K562 (cell line): ENCODE results near the gene EML2. TPM values are rescaled to one million over a fixed set of nuclear protein-coding genes. Genes with fewer than 3 reads are reported as not detected.

Experiments
- ATAC-seq: fragments of 200-7000 bp; cut with Tn5 transposase; 3 replicates; pipeline ENCODE4 v1.9.1; 2020; ENCODE audit warnings: moderate library complexity
- BruUV-seq: library from RNA; stranded (reverse); fragments of 400-500 nt; replicated peaks from 2 replicates; lab custom pipeline; 2021; lab: Mats Ljungman, UMichigan
- CTCF ChIA-PET: fragments of 300-600 bp; formaldehyde crosslinking; extraction: SDS; loops from one replicate; lab custom pipeline; 2021; ENCODE audit warnings: low intra/inter-chr PET ratio; lab: Yijun Ruan, JAX
- POLR2A ChIA-PET: fragments of 300-600, 350-650 bp; sonication (Branson Sonifier 250); formaldehyde crosslinking; extraction: SDS; loops from one replicate; lab custom pipeline; 2021; ENCODE audit warnings: antibody characterized with exemption, inconsistent platforms; lab: Yijun Ruan, JAX
- DNase-seq, 4 experiments: peaks; one replicate each; pipeline versions ENCODE4 v3.0.0 to v3.0.0-alpha.2; 2011 to 2018; ENCODE audit warnings: low spot score in 3 of 4, mixed read lengths in 3 of 4; ENCODE audit errors: extremely low read depth in 1 of 4
- FAIRE-seq: peaks from 2 replicates; lab custom pipeline; 2011; peaks lifted over from hg19 to GRCh38; lab: Jason Lieb, UNC
- H2AFZ ChIP-seq: 2 replicates; pipeline ENCODE4 v1.6.0; 2011; ENCODE audit warnings: low read depth, low read length, control low read depth, inconsistent platforms
- H3K27ac ChIP-seq: fragments of 200-600 bp; 3 replicates; pipeline ENCODE4 v1.8.0; 2011; ENCODE audit warnings: low read depth, mild to moderate bottlenecking, control low read depth, inconsistent platforms, low read length, moderate library complexity, mixed read lengths; ENCODE audit errors: extremely low read depth
- H3K27me3 ChIP-seq, 2 experiments: fragments of 300-600 bp in 1 of 2; 2 replicates in 1 of 2; 3 replicates in 1 of 2; pipeline versions ENCODE4 v1.6.0 to v1.8.0; 2011; ENCODE audit warnings: inconsistent platforms in 2 of 2, low read length in 2 of 2, mild to moderate bottlenecking in 1 of 2, mixed read lengths in 1 of 2, moderate library complexity in 1 of 2; ENCODE audit not compliant: control insufficient read depth in 2 of 2, insufficient read depth in 2 of 2
- H3K36me3 ChIP-seq: fragments of 300-600 bp; 3 replicates; pipeline ENCODE4 v1.8.0; 2011; ENCODE audit warnings: mild to moderate bottlenecking, low read length, inconsistent platforms; ENCODE audit not compliant: control insufficient read depth, insufficient read depth
- H3K4me1 ChIP-seq, 2 experiments: fragments of 200-600 bp in 1 of 2; replicated peaks in 1 of 2; 2 replicates in 1 of 2; 3 replicates in 1 of 2; pipeline versions ENCODE4 v1.5.1 to v1.8.0; 2011; ENCODE audit warnings: inconsistent platforms in 2 of 2, low read length in 2 of 2, mild to moderate bottlenecking in 1 of 2, mixed read lengths in 1 of 2, moderate library complexity in 1 of 2; ENCODE audit not compliant: control insufficient read depth in 2 of 2, insufficient read depth in 2 of 2
- H3K4me2 ChIP-seq: 2 replicates; pipeline ENCODE4 v1.6.1; 2011; ENCODE audit warnings: low read length, control low read depth, inconsistent platforms, mixed read lengths; ENCODE audit not compliant: insufficient read depth
- H3K4me3 ChIP-seq: fragments of 200-600 bp; sonication (generic), shearing (Covaris generic); 2 replicates; pipeline ENCODE4 v1.5.1; 2016; ENCODE audit warnings: control low read depth, inconsistent platforms
- H3K79me2 ChIP-seq: fragments of 200-600 bp; 3 replicates; pipeline ENCODE4 v1.8.0; 2011; ENCODE audit warnings: low read length, inconsistent platforms; ENCODE audit not compliant: control insufficient read depth, insufficient read depth
- H3K9ac ChIP-seq, 2 experiments: 2 replicates each; pipeline versions ENCODE4 v1.6.0 to v1.6.1; 2011; ENCODE audit warnings: low read depth in 2 of 2, low read length in 2 of 2, control low read depth in 1 of 2, inconsistent platforms in 1 of 2, mild to moderate bottlenecking in 1 of 2, mixed read lengths in 1 of 2; ENCODE audit not compliant: insufficient read depth in 1 of 2
- H3K9me1 ChIP-seq: one replicate; pipeline ENCODE4 v1.6.0; 2011; ENCODE audit warnings: inconsistent platforms, mild to moderate bottlenecking, low read length, moderate library complexity; ENCODE audit not compliant: control insufficient read depth, insufficient read depth
- H3K9me3 ChIP-seq: replicated peaks from 2 replicates; pipeline ENCODE4 v1.5.1; 2011; ENCODE audit warnings: low read depth, low read length, inconsistent platforms; ENCODE audit not compliant: control insufficient read depth, insufficient read depth
- H4K20me1 ChIP-seq: replicated peaks from 2 replicates; pipeline ENCODE4 v1.6.1; 2011; ENCODE audit warnings: low read length, inconsistent platforms, mixed read lengths; ENCODE audit not compliant: control insufficient read depth, insufficient read depth
- BCOR ChIP-seq: fragments of 450-650 bp; IDR thresholded peaks from 2 replicates; pipeline ENCODE4 v1.6.1; 2016
- CSDE1 ChIP-seq, 2 experiments: fragments of 450-650 bp; IDR thresholded peaks; 2 replicates each; pipeline ENCODE4 v1.6.1; 2016; ENCODE audit warnings: mild to moderate bottlenecking in 1 of 2
- GABPA ChIP-seq: fragments of 200-800 bp; sonication (Bioruptor generic); conservative IDR thresholded peaks from 2 replicates; pipeline ENCODE4 v1.6.1; 2016; ENCODE audit warnings: low read depth, missing genetic modification characterization, missing compliant biosample characterization
- HDAC2 ChIP-seq: fragments of 450-650 bp; IDR thresholded peaks from 2 replicates; pipeline ENCODE4 v1.6.1; 2016; ENCODE audit warnings: mild to moderate bottlenecking
- HMGN3 ChIP-seq: IDR thresholded peaks from 2 replicates; pipeline ENCODE4 v1.6.1; 2011; ENCODE audit warnings: borderline replicate concordance, low read depth, mild to moderate bottlenecking, mixed read lengths, low read length; ENCODE audit not compliant: insufficient read length; ENCODE audit errors: extremely low read depth
- KDM1A ChIP-seq, 2 experiments: fragments of 450-650 bp; IDR thresholded peaks; 2 replicates each; pipeline ENCODE4 v1.6.1; 2016; ENCODE audit warnings: mild to moderate bottlenecking in 2 of 2
- RBM25 ChIP-seq: fragments of 200-400 bp; formaldehyde crosslinking; IDR thresholded peaks from 2 replicates; pipeline ENCODE4 v1.6.1; 2018; ENCODE audit warnings: low read length, low read depth, moderate library complexity; ENCODE audit not compliant: severe bottlenecking
- RCOR1 ChIP-seq, 2 experiments: IDR thresholded peaks; 2 replicates each; pipeline ENCODE4 v1.6.1; 2012; ENCODE audit warnings: low read depth in 2 of 2, low read length in 2 of 2, borderline replicate concordance in 1 of 2, improper control_type of control experiment in 1 of 2
- SMARCA5 ChIP-seq: fragments of 450-650 bp; IDR thresholded peaks from 2 replicates; pipeline ENCODE4 v1.6.1; 2016
- ZC3H8 ChIP-seq: fragments of 450-650 bp; IDR thresholded peaks from 2 replicates; pipeline ENCODE4 v1.6.1; 2017
- ZFP36 ChIP-seq: fragments of 150-350 bp; IDR thresholded peaks from 2 replicates; pipeline ENCODE4 v1.6.1; 2018; ENCODE audit warnings: low read length, low read depth; ENCODE audit not compliant: partially characterized antibody
- ZNF512 ChIP-seq: IDR thresholded peaks from 2 replicates; pipeline ENCODE4 v1.6.1; 2016; ENCODE audit warnings: missing genetic modification characterization, missing compliant biosample characterization
- ZNF589 ChIP-seq: fragments of 200-800 bp; sonication (Bioruptor generic); IDR thresholded peaks from 2 replicates; pipeline ENCODE4 v1.6.1; 2016; ENCODE audit warnings: low read depth, missing genetic modification characterization, missing compliant biosample characterization
- WGBS: fragments of 100-300 bp; shearing (Covaris generic); methylation state at CpG from one replicate; pipeline ENCODE4 v1.1.6; 2016; ENCODE audit warnings: low coverage, mixed read lengths; ENCODE audit not compliant: insufficient coverage; ENCODE audit errors: missing lambda C conversion rate; 5-methylcytosine and 5-hydroxymethylcytosine counted together
- in situ Hi-C: fragments of 300-500 bp; cut with MboI; formaldehyde crosslinking; loops from 4 replicates; pipeline ENCODE4 v1.15.0; 2018; ENCODE audit warnings: inconsistent platforms, mixed read lengths
- intact Hi-C: fragments of 100-400 bp; cut with micrococcal nuclease; formaldehyde crosslinking; loops from 2 replicates; pipeline ENCODE4 v1.14.2; 2022
- polyA plus RNA-seq, 8 experiments: library from polyadenylated mRNA; depleted of rRNA in 4 of 8; stranded (reverse) in 5 of 8; unstranded in 3 of 8; fragments of >200 nt; fragmentation: Nextera tagmentation in 2 of 8; fragmentation: Illumina TruSeq in 1 of 8; extraction: Ambion mirVana in 2 of 8; extraction: Trizol in 1 of 8; gene quantifications; 2 replicates each; pipeline versions ENCODE4 v1.2.1 to v1.2.3, GENCODE V29; 2011 to 2014; ENCODE audit warnings: inconsistent platforms in 1 of 8, missing spikeins in 1 of 8
- total RNA-seq, 7 experiments: library from RNA; depleted of rRNA in 6 of 7; stranded (reverse); fragments of >200 nt in 6 of 7; fragmentation: Illumina TruSeq in 2 of 7; extraction: Trizol in 2 of 7; gene quantifications; 2 replicates each; pipeline versions ENCODE4 v1.2.1 to v1.2.3, GENCODE V29; 2011 to 2021; ENCODE audit warnings: low replicate concordance in 1 of 7

Gene EML2
- total and polyA plus RNA-seq, 9 of the 15 experiments (the other 6 are each of a cell fraction or from before 2014, with no cell fraction given), result 2.6 to 69.6 (median 24.8) TPM

- no peak overlapping the region for H3K27ac ChIP-seq
- intact Hi-C loops, result no loop called here
- no peak overlapping the region for H2AFZ ChIP-seq
- ChIA-PET POLR2A (interaction anchor here (0.6 to 1.5 kb wide), 3 partner anchors 12 to 199 kb away, joined by 3 to 4 read pairs (median 3); no protein-coding TSS in a partner anchor), CTCF (interaction anchor here (0.5 kb wide), 1 partner anchor 1048 kb away, joined by 3 read pairs; no protein-coding TSS in a partner anchor)
- DNase-seq, result no peak
- H3K9me3 ChIP-seq, result no peaks in the 10 kb centered on the region
- no peak for FAIRE-seq
- no peak overlapping the region for H3K4me2 ChIP-seq
- no peak for TF ChIP-seq HMGN3
- no peak for TF ChIP-seq GABPA
- TF ChIP-seq ZNF512, result peak; percentile 60; the same call in 1 of the 2 replicates
- peak; percentile 87 for TF ChIP-seq BCOR
- TF ChIP-seq RBM25, result peak; percentile 87
- TF ChIP-seq CSDE1 (IDR thresholded peaks at IDR 0.05), result no peak
- TF ChIP-seq ZNF589, result no peak
- TF ChIP-seq RCOR1 (IDR thresholded peaks at IDR 0.05; ENCODE audit: borderline replicate concordance in 1 of 2, low read depth in 2 of 2, low read length in 2 of 2), result 0 out of 4 replicates have a peak, but pooled peaks of 1 of the 2 experiments have one; percentile 27
- TF ChIP-seq ZFP36, result peak; percentile 90
- peak; percentile 41; the same call in 1 of the 2 replicates for TF ChIP-seq SMARCA5
- TF ChIP-seq HDAC2, result peak; percentile 45; the same call in 1 of the 2 replicates
- peak; percentile 47 to 57; a peak in 3 of 4 replicates for TF ChIP-seq KDM1A (IDR thresholded peaks at IDR 0.05)
- TF ChIP-seq ZC3H8, result no peak
- H4K20me1 ChIP-seq, result no peaks in the 10 kb centered on the region
- H3K9ac ChIP-seq, result no peak overlapping the region
- no peaks in the 10 kb centered on the region for H3K9me1 ChIP-seq
- H3K4me3 ChIP-seq, result no peak overlapping the region
- H3K36me3 ChIP-seq, result no peaks in the 10 kb centered on the region
- ATAC-seq, result no peak
- WGBS, result 0% methylated on average over 1 of the region's 1 CpG
- H3K79me2 ChIP-seq, result no peaks in the 10 kb centered on the region
- BruUV-seq, result no TSS peak
- peaks cover 17 to 18% of the 10 kb centered on the region in 2 experiments; a peak in 4 of 5 replicates for H3K4me1 ChIP-seq
- in situ Hi-C loops, result no loop called here
- peaks cover 10 to 20% of the 10 kb centered on the region in 2 experiments for H3K27me3 ChIP-seq
Observed at GRCh38 chr19:45593520-45593919, 45.7 kb downstream of the EML2 start.
